Ascending aorta (tissue), 2 donors: ENCODE measurements around the gene SEL1L2. TPM values are rescaled to one million over a fixed set of nuclear protein-coding genes. Genes with fewer than 3 reads are reported as not detected.

Experiments
- DNase-seq, 2 donors: peaks; one replicate each; pipeline ENCODE4 v3.0.0-alpha.2; 2019; ENCODE audit warnings: low spot score in 2 of 2
- H3K27ac ChIP-seq, 2 donors: fragments of 200-600 bp; sonication (generic); one replicate each; pipeline ENCODE4 v1.5.1; 2016 to 2017; ENCODE audit warnings: mild to moderate bottlenecking in 1 of 2
- H3K27me3 ChIP-seq: fragments of 200-600 bp; sonication (generic); one replicate; pipeline ENCODE4 v1.5.1; 2017
- H3K36me3 ChIP-seq, 2 donors: fragments of 200-600 bp; sonication (generic); one replicate each; pipeline ENCODE4 v1.5.1; 2016
- H3K4me1 ChIP-seq, 2 donors: fragments of 200-600 bp; sonication (generic); one replicate each; pipeline ENCODE4 v1.5.1; 2016 to 2017; ENCODE audit warnings: mild to moderate bottlenecking in 1 of 2
- H3K4me3 ChIP-seq, 2 donors: fragments of 200-600 bp; sonication (generic); one replicate each; pipeline ENCODE4 v1.5.1; 2016 to 2017; ENCODE audit warnings: mild to moderate bottlenecking in 1 of 2
- H3K9me3 ChIP-seq, 2 donors: fragments of 200-600 bp; sonication (generic); one replicate each; pipeline ENCODE4 v1.5.1; 2016
- CTCF ChIP-seq, 3 experiments: fragments of 200-600 bp in 2 of 3; fragments of 450-650 bp in 1 of 3; sonication (generic) in 2 of 3; IDR thresholded peaks; one replicate each; pipeline ENCODE4 v1.5.1; 2016 to 2019; ENCODE audit warnings: antibody characterized with exemption in 3 of 3, mild to moderate bottlenecking in 1 of 3, moderate library complexity in 1 of 3
- intact Hi-C: fragments of 100-400 bp; cut with DNase I; formaldehyde crosslinking; loops from one replicate; pipeline ENCODE4 v1.15.1; 2023
- total RNA-seq: library from RNA; depleted of rRNA; stranded (reverse); fragments of >200 nt; gene quantifications from one replicate; pipeline ENCODE4 v1.1.0, GENCODE V29; 2016

Gene SEL1L2
- total RNA-seq, 1 donor from 2014 or later, result not detected

- Histone ChIP-seq H3K36me3 (no peaks in the 10 kb centered on the region), H3K4me1 (no peaks in the 10 kb centered on the region), H3K27me3 (no peaks in the 10 kb centered on the region), H3K4me3 (no peak overlapping the region), H3K27ac (no peak overlapping the region), H3K9me3 (no peaks in the 10 kb centered on the region)
- no peak for DNase-seq
- TF ChIP-seq CTCF (IDR thresholded peaks at IDR 0.05), result no peak
- intact Hi-C loops, result no loop called here
Observed at GRCh38 chr20:13928901-13929300, 61.5 kb downstream of the SEL1L2 start.

- H3K9me3 ChIP-seq, result no peaks in the 10 kb centered on the region
- intact Hi-C loops, result no loop called here
Observed at GRCh38 chr20:13927171-13927570, 63.2 kb downstream of the SEL1L2 start.

GRCh38 chr20:13922241-13922640, 68.2 kb downstream of the SEL1L2 start:
- Histone ChIP-seq H3K36me3 (no peaks in the 10 kb centered on the region), H3K9me3 (no peaks in the 10 kb centered on the region), H3K4me1 (no peaks in the 10 kb centered on the region), H3K27ac (no peak overlapping the region), H3K4me3 (no peak overlapping the region), H3K27me3 (no peaks in the 10 kb centered on the region)
- intact Hi-C loops, result no loop called here
- DNase-seq, result no peak
- no peak for TF ChIP-seq CTCF (IDR thresholded peaks at IDR 0.05)

More at GRCh38 chr20:13927171-13927570, 63.2 kb downstream of the SEL1L2 start:
- TF ChIP-seq CTCF (IDR thresholded peaks at IDR 0.05), result no peak
- Histone ChIP-seq H3K4me1 (no peaks in the 10 kb centered on the region), H3K4me3 (no peak overlapping the region), H3K27me3 (no peaks in the 10 kb centered on the region), H3K27ac (no peak overlapping the region), H3K36me3 (no peaks in the 10 kb centered on the region)
- no peak for DNase-seq

- Histone ChIP-seq H3K36me3 (no peaks in the 10 kb centered on the region), H3K27ac (no peak overlapping the region), H3K4me3 (no peak overlapping the region), H3K27me3 (no peaks in the 10 kb centered on the region), H3K9me3 (no peaks in the 10 kb centered on the region), H3K4me1 (no peaks in the 10 kb centered on the region)
- intact Hi-C loops, result no loop called here
- TF ChIP-seq CTCF (IDR thresholded peaks at IDR 0.05), result no peak
- no peak for DNase-seq
Observed at GRCh38 chr20:13915284-13915683, 75.1 kb downstream of the SEL1L2 start.

- Histone ChIP-seq H3K4me1 (no peaks in the 10 kb centered on the region), H3K9me3 (no peaks in the 10 kb centered on the region), H3K4me3 (peak overlapping the region in 1 of 2 donors; percentile 44), H3K27ac (peak overlapping the region in 1 of 2 donors; percentile 52), H3K36me3 (no peaks in the 10 kb centered on the region), H3K27me3 (no peaks in the 10 kb centered on the region)
- no peak for DNase-seq
- TF ChIP-seq CTCF (IDR thresholded peaks at IDR 0.05), result no peak
- intact Hi-C loops, result no loop called here
Observed at GRCh38 chr20:13913572-13913971, 76.8 kb downstream of the SEL1L2 start.

GRCh38 chr20:13913131-13913530, 77.3 kb downstream of the SEL1L2 start:
- Histone ChIP-seq H3K27me3 (no peaks in the 10 kb centered on the region), H3K4me3 (no peak overlapping the region), H3K36me3 (no peaks in the 10 kb centered on the region), H3K4me1 (no peaks in the 10 kb centered on the region), H3K9me3 (no peaks in the 10 kb centered on the region), H3K27ac (no peak overlapping the region)
- intact Hi-C loops, result no loop called here
- no peak for TF ChIP-seq CTCF (IDR thresholded peaks at IDR 0.05)
- DNase-seq, result no peak
